Limb (tissue), 2 donors: ENCODE data around the gene C10orf67.
"Not testable (repeated sequence)": the region's sequence is repeated elsewhere in the genome, so short reads cannot be mapped to it uniquely, and the experiment has no call there.

Experiments used
- DNase-seq, 2 donors: peaks; one replicate each; pipeline ENCODE4 v3.0.0-alpha.2; 2016; ENCODE audit errors: extremely low spot score in 2 of 2

The C10orf67 gene

DNA sequence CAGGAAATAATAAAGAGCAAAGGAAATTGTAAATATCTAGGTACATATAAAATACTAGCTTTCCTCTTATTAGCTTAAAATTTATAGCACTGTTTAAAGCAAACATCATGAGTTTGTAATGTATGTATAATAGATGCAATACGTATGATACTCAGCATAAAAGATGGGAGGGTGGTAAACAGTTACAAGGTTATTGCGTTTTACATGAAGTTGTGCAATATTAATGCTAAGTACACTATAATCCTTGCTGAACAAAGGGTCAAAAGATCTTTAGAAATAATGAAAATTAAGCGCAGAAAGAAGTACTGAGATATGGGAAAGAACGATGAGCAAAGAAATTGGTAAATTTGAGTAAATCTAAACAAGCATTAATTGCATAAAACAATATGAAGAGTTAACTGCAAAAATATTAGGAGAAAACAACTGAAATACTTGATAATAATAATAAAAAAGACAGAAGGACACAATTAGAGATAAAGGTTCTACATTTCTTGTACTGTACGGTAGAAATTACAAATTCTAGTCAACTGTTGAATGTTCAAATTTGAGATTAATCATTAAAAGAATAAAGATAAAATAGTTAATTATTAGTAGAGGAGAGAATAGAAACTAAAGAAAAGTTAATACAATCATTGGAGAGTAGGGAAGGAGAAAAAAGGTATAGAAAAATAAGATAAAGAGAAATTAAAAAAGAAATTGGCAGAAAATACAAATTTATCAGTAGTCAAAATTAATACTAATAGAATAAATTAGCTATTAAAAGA is 17.9 kb downstream of the C10orf67 start:
- DNase-seq = no peak

DNA sequence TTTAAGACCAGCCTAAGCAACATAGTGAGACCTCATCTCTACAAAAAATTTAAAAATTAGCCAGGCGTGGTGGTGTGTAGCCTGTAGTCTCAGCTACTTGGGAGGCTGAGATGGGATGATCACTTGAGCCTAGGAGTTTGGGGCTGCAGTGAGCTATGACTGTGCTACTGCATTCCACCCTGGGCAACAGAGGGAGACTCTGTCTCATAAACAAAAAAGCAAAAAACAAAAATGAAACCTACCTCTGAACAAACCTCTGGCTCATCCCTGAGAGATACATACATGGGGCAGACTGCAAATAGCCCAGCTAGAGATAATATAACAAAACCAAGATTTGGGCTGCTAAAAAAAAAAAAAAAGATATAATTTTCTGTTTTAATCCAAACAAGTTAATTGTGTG is 19.5 kb downstream of the C10orf67 start:
- no peak for DNase-seq

DNA sequence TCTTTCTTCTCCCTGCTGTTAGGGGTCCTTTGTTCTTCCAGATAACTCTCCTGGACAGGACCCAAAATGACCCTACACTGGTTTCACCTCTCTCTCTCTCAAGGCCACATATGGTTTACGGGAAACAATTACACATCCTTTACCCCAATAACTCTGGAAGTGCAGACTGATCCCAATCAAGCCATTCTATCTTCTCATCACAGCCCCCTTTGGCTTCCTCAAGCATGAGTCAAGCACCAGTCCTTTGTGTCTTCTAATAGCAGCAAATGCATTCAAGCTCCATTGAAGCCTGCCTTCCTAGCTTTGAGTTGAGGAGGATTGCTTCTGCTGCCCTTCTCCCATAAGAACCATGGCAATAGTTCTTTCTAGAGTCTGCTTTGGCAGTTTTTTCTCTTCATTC is 20.2 kb downstream of the C10orf67 start:
- no peak for DNase-seq

DNA sequence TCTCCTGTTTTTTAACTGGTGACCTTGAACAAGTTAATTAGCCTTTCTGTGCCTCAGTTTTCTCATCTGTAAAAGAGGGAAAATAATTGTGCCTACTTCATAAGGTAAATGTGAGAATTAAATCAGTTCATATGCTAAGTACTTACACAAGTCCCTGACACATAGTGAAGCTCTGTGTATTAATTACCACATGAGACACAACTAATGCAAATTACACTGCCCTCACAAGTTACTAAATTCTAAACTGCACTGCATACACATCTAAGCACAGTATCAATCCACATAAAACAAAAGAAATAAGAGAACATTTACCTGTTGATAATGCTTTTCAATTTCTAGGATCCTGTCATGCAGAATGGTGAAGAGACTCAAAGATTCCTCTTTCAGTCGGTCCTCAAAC is 22.5 kb downstream of the C10orf67 start:
- DNase-seq = no peak

DNA sequence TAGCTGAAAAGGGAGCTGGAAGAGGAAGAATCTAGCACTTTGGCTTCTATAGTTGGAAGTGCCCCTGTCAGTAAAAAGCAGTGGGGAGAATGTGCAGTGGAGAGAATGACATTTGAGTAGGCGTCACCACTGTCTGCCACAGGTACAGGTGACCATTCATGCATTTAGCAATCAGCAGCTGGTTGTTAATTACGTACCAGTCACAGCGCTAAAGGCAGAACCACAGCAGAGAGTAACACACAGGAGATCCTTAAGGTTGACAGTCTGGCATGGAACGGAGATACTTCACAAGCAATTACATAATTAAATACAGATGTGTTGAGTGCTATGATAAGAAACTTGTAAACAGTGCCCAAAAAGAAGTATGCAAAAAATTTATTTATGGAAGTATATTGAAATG is 24.8 kb downstream of the C10orf67 start:
- no peak for DNase-seq

DNA sequence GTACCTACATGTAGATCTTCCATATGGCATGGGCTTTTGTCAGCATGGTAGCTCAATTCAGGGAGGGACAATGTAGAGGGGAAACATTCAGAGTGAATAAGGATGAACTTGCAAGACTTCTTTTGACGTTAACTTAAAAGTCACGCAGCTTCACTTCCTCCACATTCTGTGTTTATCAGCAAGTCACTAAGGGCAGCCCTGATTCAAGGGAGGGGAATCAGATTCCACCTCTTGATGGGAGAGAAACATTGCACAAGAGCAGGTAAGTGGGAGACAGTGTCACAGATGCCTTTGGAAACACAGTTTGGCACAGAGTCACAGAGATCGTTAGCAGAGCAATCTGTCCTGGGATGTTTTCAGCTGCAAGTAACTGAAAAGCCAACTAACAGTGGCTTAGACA is 26.2 kb downstream of the C10orf67 start:
- no peak for DNase-seq

DNA sequence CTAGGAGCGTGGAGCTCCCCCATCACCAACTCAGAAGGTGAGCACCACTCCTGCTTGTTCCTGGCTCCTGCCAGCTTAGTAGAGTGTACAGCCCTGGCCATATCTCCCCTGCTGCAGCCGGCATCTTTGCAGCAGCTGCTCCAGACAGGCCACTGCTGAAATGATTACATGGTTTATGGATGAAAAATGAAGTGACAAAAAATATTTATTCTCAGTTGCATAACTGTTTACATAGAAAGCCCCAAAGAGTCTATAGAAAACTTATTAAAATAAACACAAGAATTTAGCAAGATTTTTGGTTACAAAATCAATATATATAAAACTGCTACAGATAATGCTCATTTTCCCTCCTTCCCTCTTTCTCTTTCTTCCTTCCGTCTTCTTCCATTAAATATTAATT is 27.2 kb downstream of the C10orf67 start:
- DNase-seq = no peak

DNA sequence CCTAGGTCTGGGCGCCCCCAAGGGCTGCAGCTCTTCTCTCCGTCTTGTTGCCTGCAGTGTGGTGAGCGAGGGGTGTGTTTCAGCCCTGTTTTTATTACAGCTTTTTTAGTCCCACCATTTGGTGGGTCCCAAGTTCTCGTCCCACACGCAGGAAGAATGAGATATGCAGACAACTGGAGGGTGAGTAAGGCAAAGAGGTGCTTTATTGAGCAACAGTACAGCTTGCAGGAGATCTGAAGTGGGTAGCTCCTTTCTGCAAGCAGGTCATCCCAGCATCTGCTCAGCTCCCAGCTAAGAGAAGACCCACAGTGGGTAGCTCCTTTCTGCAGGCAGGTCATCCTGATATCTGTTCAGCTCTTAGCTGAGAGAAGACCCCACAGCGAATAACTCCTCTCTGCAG is 28.2 kb downstream of the C10orf67 start:
- DNase-seq = no peak

DNA sequence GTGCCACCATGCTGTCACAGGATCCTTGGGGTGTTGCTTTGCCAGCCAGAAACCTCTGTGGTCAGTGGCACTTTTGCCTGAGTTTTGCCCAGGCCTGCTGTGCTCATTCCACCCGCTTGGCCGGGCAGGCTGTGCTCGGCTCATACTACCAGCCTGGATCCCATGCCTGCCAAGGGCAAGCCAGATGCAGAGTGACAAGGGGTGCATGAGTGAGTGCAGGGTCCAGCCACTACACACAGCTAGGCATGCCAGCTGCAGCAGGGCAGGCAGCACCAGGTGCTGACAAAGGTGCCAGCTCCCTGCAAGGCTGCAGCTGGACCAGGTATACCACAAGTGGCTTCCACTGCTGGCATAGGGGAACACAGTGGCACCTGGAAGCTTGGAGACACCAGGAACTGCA is 28.6 kb downstream of the C10orf67 start:
- DNase-seq = no peak

DNA sequence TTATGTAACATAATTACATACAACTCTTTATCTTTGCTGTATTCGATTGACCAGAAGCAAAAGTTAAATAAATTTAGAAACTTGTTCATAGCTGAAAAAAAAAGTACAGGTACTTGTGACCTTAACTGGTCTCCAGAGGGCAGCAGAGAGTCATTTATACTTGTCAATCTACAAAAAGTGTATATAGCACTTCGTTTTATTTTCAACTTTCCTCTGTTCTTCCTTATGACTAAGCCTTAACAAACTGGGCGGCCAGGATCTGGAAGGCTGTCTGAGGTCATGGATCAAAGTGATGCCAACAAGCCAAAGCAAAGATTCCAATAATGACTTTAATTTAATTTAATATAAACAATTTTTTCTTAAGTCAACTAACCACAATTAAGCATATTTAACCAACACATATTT is 29.8 kb downstream of the C10orf67 start:
- peak in 1 of 2 donors; percentile 77 for DNase-seq

DNA sequence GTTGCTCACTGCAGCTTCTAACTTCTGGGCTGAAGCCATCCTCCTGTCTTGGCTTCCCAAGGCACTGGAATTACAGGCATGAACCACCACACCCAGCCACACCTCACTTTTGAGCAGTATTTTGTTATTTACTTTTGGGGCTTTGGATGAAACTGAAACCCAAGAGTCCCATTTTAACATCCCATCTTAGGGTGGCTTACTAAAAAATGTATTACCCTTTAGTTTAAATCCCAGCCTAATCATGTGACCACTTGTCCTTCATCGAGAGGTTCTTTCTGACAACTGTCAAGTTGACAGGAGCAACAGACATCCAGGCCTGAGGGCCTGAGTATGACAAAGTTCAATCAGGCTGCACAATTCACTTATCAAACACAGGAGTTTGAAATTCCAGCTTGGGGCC is 33.6 kb downstream of the C10orf67 start:
- no peak for DNase-seq

DNA sequence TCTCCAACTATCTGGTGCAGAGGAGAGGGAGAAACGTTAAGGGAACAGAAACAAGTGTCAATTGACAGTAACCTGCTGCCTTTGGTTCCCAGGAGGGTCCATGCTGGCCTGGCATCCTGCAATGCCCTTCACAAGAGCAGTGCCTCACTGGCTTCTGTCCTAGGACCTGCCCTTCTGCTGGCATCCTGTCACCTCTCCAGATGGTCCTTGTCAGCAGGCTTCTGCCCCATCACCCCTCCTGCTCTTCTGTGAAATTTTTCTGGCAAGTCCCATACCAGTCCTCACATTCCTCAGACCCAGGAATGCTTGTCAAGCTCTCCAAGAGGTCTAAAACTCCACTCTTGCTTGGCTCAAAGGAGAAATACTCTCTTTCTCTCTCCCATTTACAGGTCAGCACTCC is 34.2 kb downstream of the C10orf67 start:
- no peak for DNase-seq

DNA sequence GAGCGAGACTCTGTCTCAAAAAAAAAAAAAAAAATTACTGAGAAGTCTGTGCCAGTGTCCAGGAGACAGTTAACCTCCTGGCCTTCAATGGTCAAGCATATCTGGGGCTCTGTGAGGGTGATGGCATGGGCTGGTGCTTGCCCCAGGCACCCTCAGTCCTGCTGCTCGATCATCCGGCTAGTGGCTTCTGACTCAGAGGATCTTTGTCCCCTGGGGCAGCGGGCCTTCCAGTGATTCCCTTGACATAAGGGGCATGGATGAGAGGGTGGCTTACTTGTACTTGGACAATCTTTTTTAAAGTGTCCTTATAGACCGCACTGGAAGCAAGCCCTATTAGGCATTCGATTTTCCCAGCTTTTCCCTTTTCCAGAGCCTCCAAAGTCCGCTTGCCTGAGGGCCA is 44.6 kb downstream of the C10orf67 start:
- DNase-seq = not testable (repeated sequence)

DNA sequence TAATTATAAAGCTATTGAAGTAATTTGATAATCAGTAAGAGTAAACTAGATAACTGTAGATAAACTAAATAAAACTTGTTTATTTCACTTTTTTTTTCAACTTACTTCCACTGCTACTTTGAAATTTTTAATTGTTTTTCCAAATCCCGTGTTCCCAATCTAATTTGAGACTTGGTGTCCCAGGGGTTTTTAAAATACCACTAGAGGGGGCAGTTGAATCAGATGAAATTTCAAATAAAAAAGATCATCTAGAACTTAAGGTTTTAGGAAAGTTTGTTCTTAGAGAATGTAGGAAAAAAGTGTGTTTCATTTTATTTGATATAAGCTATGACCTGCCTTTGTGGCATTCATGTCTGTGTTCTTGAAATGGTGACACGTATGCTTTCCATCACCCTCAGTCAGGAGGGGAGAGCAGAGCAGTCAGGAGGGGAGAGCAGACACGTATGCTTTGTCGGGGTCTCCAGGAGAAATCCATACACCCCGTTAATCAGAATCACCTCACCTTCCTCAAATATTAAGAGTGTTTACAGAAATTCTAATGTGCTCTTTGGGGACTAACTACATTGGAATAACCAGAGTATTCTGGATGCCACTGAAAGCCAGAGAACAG is 49.9 kb downstream of the C10orf67 start:
- DNase-seq = no peak

DNA sequence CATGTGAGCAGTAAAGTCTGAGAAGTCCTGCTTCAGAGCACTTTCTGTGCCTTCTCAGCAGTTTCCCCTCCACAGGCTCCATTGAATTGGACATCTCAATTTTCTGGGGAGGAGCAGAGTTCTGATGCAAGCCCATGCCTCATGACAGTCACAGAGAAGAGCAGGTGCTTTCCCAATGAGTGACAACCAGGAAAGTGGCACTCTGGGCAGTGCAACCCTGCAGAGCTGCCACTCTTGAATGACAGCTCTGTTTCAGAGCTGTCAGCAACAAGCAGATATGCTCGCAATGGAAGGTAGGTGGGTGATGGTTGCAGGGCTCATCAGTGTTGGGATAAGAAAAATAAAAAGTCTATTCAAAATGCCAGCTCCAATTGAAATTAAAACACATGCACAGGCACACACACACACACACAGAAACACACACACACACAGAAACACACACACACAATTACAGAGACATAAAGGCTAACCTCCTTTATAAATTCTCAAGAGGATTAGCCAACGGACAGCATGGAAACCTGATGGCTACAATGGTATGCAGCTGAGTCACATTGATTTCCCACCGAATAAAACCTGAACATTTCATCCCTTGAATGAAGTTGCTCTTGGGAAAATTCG is 50.5 kb downstream of the C10orf67 start:
- no peak for DNase-seq

DNA sequence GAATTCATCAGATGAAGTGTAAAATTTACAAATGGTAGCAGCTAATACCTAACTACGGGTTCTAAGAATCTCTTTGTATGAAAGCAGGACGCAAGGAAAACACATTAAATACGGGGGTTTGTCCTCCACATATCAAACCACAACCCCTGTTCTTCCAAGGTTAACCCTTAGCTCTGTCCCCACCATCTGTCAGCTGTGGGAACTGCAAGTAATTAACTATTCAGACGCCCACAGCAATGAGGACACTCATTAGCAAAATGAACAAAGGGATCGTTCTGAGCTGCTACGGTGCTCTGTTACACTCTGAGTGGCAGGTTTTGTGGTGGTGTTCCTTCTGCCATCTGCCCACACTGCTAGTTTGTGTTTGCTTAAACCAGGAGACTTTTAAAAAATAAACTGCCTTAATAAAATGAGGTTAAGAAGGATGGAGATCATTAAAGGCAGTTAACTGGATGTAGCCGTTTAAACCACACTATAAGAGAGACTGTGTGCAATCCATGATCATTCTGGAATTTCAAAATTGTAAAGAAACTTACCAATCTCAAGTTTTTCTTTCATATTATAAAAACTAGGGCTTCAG is 51.4 kb downstream of the C10orf67 start:
- DNase-seq = peak in 1 of 2 donors; percentile 40

DNA sequence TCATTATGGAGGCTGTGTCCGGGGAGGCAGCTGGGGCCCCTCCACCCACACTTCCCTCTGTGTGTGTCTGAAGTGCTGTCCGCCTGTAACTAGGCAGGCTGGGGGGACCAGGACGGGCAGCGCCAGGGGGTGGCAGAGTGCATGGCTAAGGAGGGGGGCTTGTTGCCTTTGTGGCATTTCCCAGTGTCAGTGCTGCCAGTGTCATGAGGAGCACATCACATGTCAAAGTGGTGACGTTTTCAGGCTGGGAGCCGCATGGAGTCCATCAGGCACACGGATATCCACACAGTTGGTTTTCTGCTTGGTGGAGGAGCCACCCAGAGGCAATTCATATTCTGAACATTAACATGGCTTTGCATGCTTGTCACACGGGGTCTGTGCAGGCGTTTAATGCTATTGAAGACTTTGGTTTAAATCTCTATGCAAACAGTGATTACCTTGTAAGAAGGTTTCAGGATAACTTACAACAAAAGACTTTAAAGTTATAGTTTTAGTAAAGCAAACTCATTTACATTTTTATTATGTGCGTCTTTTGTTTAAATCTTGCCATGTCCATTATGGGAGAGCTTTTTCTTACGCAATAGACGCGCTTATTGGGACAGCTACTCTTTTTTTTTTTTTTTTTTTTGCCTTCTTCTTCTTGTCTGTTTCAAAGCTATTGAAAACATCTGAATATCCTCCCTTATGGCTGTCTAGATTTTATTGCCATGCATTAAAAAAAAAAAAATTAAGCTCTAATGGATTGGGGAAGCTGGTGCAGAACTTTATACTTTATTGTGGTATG is 52.9 kb downstream of the C10orf67 start:
- peak in 1 of 2 donors; percentile 32 for DNase-seq

DNA sequence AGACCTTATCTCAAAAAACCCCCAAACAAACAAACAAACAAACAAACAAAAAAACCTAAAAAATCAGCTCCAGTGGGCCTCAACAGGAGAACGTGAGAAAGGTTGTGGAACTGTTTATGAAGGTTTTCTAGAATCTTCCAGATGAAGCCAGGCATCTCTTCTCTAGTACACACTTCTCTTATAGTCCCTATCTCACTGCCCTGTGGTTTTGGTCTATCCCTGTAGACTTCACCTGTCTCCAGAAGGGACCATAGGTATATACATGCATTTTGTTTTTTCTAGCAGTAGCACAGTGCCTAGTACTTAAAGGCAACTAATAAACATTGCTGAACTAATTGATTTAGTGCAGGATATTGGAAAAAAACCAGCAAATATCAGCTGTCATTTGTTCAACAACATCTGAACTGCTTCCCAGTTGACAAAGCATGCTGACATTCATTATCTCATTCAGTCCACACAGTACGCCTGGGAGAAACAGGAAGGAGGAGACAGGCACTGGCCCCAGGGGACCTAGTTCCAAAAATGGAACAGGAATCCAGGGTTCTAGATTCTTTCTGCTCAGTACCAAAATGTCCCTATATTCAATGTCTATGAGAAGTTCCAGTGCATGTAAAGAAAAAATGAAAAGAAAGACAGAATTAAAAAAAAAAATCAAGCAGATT is 59.8 kb downstream of the C10orf67 start:
- no peak for DNase-seq

DNA sequence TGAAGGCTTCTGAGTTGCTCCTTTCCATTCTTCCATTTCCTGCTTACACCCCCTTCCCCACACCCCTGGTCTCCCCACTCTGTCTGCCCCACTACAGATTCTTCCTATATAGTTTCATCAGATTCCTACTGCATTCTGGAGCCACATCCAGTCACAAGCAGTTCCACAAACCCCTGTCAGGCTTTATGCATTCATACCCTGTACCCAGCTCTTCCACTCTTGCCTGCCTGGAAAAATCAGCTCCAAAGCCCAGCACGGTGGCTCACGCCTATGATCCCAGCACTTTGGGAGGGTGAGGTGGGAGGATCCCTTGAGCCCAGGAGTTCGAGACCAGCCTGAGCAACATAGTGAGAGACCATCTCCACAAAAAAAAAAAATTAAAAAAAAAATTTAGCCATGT is 60.4 kb downstream of the C10orf67 start:
- no peak for DNase-seq

DNA sequence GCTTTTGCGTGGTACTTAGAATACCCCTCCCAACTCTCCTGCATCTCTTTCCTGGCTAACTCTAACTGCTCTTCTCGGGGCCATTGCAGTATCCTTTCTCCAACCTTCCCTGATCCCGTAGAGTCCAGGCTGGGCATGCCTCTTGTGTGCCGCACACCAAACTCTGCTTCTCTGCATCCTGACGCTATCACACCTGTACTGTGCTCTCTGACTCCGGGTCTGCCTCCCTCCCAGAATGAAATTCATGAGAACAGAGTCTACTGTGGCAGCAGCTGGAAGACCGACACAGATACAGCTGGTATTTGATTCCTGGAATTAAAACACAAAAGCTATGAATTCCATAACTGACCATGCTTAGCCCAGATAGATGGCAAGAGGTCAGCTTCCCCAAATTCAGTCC is 60.9 kb downstream of the C10orf67 start:
- no peak for DNase-seq

DNA sequence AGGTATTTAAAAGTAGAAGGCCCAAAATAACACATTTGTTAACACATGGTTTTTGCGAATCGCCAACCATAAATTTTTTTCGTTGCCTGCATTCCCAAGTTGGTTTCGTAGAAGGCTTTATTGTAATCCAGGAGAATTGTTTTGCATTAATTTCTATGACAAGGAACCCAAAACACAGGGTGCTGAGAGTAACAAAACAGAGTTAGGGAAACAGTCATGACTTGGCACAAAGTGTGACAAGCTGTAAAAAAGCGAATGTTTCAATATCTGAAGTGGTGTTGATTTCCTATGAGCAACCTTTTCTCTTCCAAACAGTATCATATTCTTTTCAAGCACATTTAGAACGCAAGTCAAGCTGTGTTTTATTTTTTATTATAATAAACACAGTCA is 63.6 kb downstream of the C10orf67 start:
- DNase-seq = no peak
